ENCODE data around the gene CGA. TPM values are rescaled to one million over a fixed set of nuclear protein-coding genes. Genes with fewer than 3 reads are reported as not detected.

Gene CGA
- 0.16 to 0.25 TPM in 2 of 5 replicates, not detected in the others for total RNA-seq (2022; extraction: Qiagen RNA extraction; ENCODE audit: low read depth)

GRCh38 chr6:87095087-87095509, at the start of gene CGA:
Gene CGA, minus strand, starts transcription at chr6:87095106. Its CDS starts 6,906 bp downstream, at chr6:87088200.

Other genes with a start within 250 kb of the CGA start
- gene HTR1E, start 157.6 kb downstream of the CGA start, total RNA-seq (2022; extraction: Qiagen RNA extraction; ENCODE audit: low read depth), result not detected in 5 replicates
- 2.3 to 5.2 TPM (median 3.4 TPM) in 5 replicates for gene ZNF292, start 60.5 kb upstream of the CGA start, total RNA-seq (2022; extraction: Qiagen RNA extraction; ENCODE audit: low read depth)
- 2.6 to 4.8 TPM (median 3.7 TPM) in 5 replicates for gene SMIM8, start 227.5 kb upstream of the CGA start, total RNA-seq (2022; extraction: Qiagen RNA extraction; ENCODE audit: low read depth)
- not detected in 5 replicates for gene GJB7, start 234.2 kb upstream of the CGA start, total RNA-seq (2022; extraction: Qiagen RNA extraction; ENCODE audit: low read depth)
- gene C6orf163, start 249.7 kb upstream of the CGA start, total RNA-seq (2022; extraction: Qiagen RNA extraction; ENCODE audit: low read depth), result 0.12 to 0.44 TPM (median 0.15 TPM) in 3 of 5 replicates, not detected in the others

Measured in A549 treated with ZK216348 at 1 μM for 4 hours (cell line).